ENCODE measurements around the gene MRC2.

Gene MRC2

DNA sequence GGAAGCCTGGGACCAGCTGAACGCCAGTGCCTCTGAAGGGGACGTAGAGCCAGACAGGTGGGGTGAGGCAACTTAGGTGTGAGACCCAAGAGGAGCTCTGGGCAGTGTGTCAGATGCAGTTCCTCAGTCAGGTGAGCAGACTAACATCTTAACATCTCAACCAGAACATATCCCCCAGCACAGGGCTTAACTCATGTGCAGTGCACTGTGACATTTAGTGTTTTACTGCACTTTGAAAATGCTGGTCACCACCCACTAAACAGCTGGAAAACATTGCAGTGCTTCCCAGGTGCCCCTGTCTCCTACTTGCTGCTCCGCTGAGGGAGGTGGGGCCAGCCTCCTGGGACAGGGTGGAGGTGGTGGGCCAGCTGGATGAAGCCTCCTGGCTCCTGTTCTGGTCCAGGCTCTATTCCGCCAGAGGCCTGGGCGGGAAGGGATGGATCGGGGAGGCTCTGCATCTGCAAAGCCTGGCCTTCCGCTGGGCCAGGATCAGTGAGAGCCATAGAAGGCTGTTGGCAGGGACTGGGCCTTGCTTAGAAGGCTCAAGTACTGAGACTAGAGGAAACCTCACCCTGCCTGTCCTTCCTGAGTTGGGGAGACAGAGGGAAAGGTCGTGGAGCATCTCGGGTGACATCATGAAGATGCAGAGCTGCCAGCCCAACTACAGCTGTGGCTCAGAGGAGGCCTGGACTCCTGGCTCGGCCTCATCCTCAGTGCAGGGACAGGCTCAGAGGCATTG, 7.9 kb upstream of the MRC2 start:
- H3K27me3 ChIP-seq (ENCODE audit: control insufficient read depth, insufficient read depth, low read length, poor library complexity, severe bottlenecking): no peaks in the 10 kb centered on the region
- H3K9me3 ChIP-seq (ENCODE audit: control insufficient read depth, low read length): no peaks in the 10 kb centered on the region
- H3K4me1 ChIP-seq (ENCODE audit: control insufficient read depth, insufficient read depth, low read length): peaks cover 22% of the 10 kb centered on the region
- WGBS, 2 experiments: 93 to 95% methylated on average over 10 of the region's 10 CpGs
- no peak overlapping the region for H3K27ac ChIP-seq (ENCODE audit: insufficient read depth, low read depth, low read length, poor library complexity, severe bottlenecking)
- H3K4me3 ChIP-seq (ENCODE audit: insufficient read depth, low read depth, low read length): no peak overlapping the region
- H3K36me3 ChIP-seq (ENCODE audit: control insufficient read depth, insufficient read depth, low read length): no peaks in the 10 kb centered on the region

DNA sequence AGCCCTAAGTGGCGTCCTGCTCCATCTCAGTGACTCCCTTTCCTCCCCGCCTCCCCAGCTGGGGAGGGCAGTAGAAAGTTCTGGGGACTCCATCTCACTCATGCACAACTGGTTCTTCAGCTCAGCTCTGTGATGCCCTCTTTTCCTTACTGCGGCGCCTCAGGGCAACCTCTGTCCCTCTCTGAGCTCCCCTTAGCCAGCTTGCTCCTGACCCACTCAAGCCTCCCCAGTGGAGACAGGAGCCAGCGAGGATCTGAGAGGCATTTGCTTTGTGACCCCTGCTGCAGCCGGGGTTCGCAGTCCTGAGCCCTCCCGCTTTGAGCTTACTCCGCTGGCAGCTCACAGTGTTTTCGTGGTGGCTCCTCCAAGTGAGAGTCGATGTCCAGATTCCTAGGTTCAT, 6.2 kb upstream of the MRC2 start:
- no peaks in the 10 kb centered on the region for H3K36me3 ChIP-seq (ENCODE audit: control insufficient read depth, insufficient read depth, low read length)
- peaks cover 31% of the 10 kb centered on the region for H3K4me1 ChIP-seq (ENCODE audit: control insufficient read depth, insufficient read depth, low read length)
- no peak overlapping the region for H3K4me3 ChIP-seq (ENCODE audit: insufficient read depth, low read depth, low read length)
- no peaks in the 10 kb centered on the region for H3K27me3 ChIP-seq (ENCODE audit: control insufficient read depth, insufficient read depth, low read length, poor library complexity, severe bottlenecking)
- WGBS, 2 experiments: 94 to 95% methylated on average over 11 of the region's 11 CpGs
- H3K27ac ChIP-seq (ENCODE audit: insufficient read depth, low read depth, low read length, poor library complexity, severe bottlenecking): no peak overlapping the region
- no peaks in the 10 kb centered on the region for H3K9me3 ChIP-seq (ENCODE audit: control insufficient read depth, low read length)

DNA sequence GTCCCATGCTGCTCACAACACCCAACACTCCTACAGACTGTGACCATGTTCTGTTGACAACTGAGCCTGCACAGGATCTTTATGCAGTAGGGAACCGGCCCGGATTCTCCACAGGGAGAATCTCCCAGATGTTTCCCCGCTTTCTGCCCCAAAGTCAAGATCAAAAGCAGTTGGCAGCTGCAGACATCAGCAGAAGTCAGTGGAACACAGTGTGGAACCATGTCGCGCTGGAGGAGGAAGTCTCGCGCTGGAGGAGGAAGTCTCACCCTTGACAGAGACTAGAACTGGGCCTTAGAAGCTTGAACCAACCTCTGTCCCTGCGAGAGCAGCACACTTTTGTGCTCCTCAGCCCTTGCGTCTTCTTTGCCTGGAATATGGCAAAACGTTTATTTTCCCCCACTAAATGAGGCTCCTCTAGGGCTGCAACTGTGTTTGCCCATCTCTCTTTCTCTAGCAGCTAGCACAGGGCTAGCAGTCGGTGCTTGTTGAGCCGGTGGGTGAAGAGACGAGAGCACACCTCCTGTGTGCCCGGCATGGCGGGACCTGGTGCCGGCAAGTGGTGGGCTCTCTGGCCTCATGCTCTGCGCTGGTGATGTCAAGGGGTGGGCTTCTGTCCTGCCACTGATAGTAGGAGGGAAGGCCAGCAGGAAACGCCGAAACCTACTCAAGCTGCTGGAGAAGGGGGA, 2.1 kb upstream of the MRC2 start:
- H3K27me3 ChIP-seq (ENCODE audit: control insufficient read depth, insufficient read depth, low read length, poor library complexity, severe bottlenecking): peaks cover 14% of the 10 kb centered on the region
- peaks cover 35% of the 10 kb centered on the region for H3K4me1 ChIP-seq (ENCODE audit: control insufficient read depth, insufficient read depth, low read length)
- no peaks in the 10 kb centered on the region for H3K36me3 ChIP-seq (ENCODE audit: control insufficient read depth, insufficient read depth, low read length)
- 88% methylated on average over 19 of the region's 19 CpGs for WGBS, 2 experiments
- no peak overlapping the region for H3K4me3 ChIP-seq (ENCODE audit: insufficient read depth, low read depth, low read length)
- H3K9me3 ChIP-seq (ENCODE audit: control insufficient read depth, low read length): no peaks in the 10 kb centered on the region
- H3K27ac ChIP-seq (ENCODE audit: insufficient read depth, low read depth, low read length, poor library complexity, severe bottlenecking): peak overlapping the region; percentile 50

DNA sequence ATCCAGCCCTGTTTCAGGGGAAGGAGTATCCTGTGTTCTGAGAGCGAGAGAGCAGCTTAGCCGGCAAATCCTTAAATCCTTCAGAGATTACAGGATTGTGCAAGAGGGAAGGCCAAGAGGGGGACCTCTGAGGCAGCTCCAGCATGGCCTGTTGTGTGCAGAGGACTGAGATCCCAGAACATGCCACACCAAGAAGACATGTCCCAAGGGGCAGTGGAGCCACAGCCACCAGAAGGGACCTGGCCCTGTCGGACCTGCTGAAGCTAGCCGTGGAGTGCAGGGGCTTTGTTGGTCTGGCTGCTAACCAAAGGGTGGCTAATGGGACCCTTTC, 1.6 kb upstream of the MRC2 start:
- H3K27ac ChIP-seq (ENCODE audit: insufficient read depth, low read depth, low read length, poor library complexity, severe bottlenecking): peak overlapping the region; percentile 50
- no peaks in the 10 kb centered on the region for H3K9me3 ChIP-seq (ENCODE audit: control insufficient read depth, low read length)
- peaks cover 14% of the 10 kb centered on the region for H3K27me3 ChIP-seq (ENCODE audit: control insufficient read depth, insufficient read depth, low read length, poor library complexity, severe bottlenecking)
- peaks cover 35% of the 10 kb centered on the region for H3K4me1 ChIP-seq (ENCODE audit: control insufficient read depth, insufficient read depth, low read length)
- no peak overlapping the region for H3K4me3 ChIP-seq (ENCODE audit: insufficient read depth, low read depth, low read length)
- WGBS, 2 experiments: 67 to 74% methylated on average over 4 of the region's 4 CpGs
- H3K36me3 ChIP-seq (ENCODE audit: control insufficient read depth, insufficient read depth, low read length): no peaks in the 10 kb centered on the region

DNA sequence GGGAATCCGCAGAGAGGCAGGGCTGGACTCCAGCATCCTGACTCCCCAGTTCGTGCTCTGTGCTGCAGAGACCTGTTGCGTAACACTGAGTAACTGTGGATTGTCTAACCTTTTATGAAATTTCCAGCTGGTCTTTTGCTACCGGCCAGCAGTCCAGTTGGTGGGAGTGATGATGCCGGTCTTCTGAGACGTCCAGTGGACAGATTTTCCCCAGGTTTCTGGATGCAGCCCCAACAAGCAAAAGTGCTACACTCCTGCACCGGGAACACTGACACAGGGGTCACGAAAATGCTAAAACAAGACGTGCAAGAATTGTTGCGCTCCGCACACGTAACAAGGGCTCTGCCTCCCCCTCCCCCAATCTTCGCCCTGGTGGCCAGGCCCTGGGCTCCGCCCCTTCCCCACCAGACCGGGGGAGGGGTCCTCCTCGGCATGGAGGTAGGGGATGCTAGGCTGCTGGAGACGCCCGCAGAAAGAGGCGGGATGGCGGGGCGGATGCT, 701 bp upstream of the MRC2 start:
- no peaks in the 10 kb centered on the region for H3K36me3 ChIP-seq (ENCODE audit: control insufficient read depth, insufficient read depth, low read length)
- peak overlapping the region; percentile 73 for H3K4me3 ChIP-seq (ENCODE audit: insufficient read depth, low read depth, low read length)
- WGBS, 2 experiments: 12 to 13% methylated on average over 21 of the region's 21 CpGs
- peaks cover 35% of the 10 kb centered on the region for H3K4me1 ChIP-seq (ENCODE audit: control insufficient read depth, insufficient read depth, low read length)
- H3K27ac ChIP-seq (ENCODE audit: insufficient read depth, low read depth, low read length, poor library complexity, severe bottlenecking): peak overlapping the region; percentile 8
- no peaks in the 10 kb centered on the region for H3K9me3 ChIP-seq (ENCODE audit: control insufficient read depth, low read length)
- H3K27me3 ChIP-seq (ENCODE audit: control insufficient read depth, insufficient read depth, low read length, poor library complexity, severe bottlenecking): peaks cover 14% of the 10 kb centered on the region

DNA sequence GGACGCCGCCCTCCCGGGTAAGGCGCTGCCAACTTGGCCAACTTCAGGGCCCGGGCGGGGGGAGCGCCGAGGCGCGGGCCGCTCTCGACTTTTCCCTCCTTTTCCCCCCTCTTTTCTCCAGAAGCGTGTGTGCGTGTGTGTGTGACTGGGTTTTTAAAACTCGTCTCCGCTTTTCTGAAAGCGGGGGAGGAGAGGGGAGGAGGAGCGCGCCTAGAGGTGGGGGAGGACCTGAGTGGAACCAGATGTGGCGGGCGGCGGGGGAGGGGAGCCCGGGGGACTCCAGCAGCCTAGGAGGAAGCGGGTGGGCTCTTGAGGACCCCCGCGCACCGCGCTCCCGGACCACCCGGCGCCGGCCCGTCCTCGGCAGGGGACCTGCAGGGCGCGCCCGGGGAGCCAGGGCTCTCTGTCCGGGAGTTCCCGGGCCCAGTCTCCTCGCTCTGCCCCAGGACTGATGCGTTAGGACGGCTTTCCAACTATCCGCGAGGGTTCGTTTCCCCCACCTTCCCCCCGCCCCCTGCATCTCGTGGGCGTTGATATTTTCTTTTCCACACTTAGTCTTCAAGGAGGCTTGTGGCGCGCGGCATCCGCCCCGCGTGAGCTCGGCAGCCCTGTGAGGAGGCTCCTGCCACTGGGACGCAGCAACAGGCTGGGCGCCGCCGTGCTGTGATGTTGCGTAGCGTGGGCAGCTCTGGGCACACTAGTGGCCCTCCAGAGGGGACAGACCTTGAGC, 599 bp downstream of the MRC2 start:
- peaks cover 14% of the 10 kb centered on the region for H3K27me3 ChIP-seq (ENCODE audit: control insufficient read depth, insufficient read depth, low read length, poor library complexity, severe bottlenecking)
- WGBS, 2 experiments: 1 to 2% methylated on average over 60 to 61 of the region's 61 CpGs
- H3K36me3 ChIP-seq (ENCODE audit: control insufficient read depth, insufficient read depth, low read length): no peaks in the 10 kb centered on the region
- H3K4me3 ChIP-seq (ENCODE audit: insufficient read depth, low read depth, low read length): peak overlapping the region; percentile 73
- H3K9me3 ChIP-seq (ENCODE audit: control insufficient read depth, low read length): no peaks in the 10 kb centered on the region
- peaks cover 41% of the 10 kb centered on the region for H3K4me1 ChIP-seq (ENCODE audit: control insufficient read depth, insufficient read depth, low read length)
- no peak overlapping the region for H3K27ac ChIP-seq (ENCODE audit: insufficient read depth, low read depth, low read length, poor library complexity, severe bottlenecking)

DNA sequence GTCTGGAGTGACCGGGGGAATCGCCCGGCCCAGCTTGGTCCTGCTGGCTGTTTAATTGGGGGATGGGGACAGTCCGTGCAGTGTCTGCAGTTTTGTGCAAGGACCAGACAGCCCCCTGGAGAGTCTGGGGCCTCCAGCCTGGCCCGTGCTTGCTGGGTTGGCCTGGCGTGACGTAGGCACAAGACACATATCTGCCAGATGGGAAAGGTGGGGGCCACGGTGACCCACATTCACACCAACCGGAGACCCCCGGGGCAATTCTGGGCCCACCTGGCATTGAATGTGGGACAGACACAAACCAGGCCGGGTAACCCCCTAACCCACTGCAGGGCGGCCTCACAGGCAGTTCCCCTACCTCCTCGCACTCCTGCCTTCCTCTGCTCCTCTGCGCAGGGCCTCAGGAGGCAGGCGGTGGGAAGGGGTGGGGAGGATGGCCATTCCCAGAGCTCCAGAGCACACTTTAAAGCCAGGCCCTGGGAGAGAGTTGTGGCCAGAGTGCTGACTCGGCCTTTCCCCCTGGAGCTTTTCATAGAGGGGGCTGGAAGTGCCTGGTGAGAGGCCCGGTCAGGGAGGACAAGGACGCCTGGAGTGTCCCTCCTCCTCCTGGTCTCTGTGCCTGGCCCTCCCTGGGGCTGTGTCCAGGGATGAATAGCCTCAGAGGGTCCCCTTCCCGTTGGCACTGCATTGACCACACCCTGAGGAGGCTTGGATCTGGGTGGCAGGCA, 1.5 kb downstream of the MRC2 start:
- peaks cover 41% of the 10 kb centered on the region for H3K4me1 ChIP-seq (ENCODE audit: control insufficient read depth, insufficient read depth, low read length)
- H3K27me3 ChIP-seq (ENCODE audit: control insufficient read depth, insufficient read depth, low read length, poor library complexity, severe bottlenecking): peaks cover 14% of the 10 kb centered on the region
- no peaks in the 10 kb centered on the region for H3K9me3 ChIP-seq (ENCODE audit: control insufficient read depth, low read length)
- peak overlapping the region; percentile 73 for H3K4me3 ChIP-seq (ENCODE audit: insufficient read depth, low read depth, low read length)
- H3K36me3 ChIP-seq (ENCODE audit: control insufficient read depth, insufficient read depth, low read length): no peaks in the 10 kb centered on the region
- WGBS, 2 experiments: 18% methylated on average over 19 of the region's 19 CpGs
- H3K27ac ChIP-seq (ENCODE audit: insufficient read depth, low read depth, low read length, poor library complexity, severe bottlenecking): no peak overlapping the region

DNA sequence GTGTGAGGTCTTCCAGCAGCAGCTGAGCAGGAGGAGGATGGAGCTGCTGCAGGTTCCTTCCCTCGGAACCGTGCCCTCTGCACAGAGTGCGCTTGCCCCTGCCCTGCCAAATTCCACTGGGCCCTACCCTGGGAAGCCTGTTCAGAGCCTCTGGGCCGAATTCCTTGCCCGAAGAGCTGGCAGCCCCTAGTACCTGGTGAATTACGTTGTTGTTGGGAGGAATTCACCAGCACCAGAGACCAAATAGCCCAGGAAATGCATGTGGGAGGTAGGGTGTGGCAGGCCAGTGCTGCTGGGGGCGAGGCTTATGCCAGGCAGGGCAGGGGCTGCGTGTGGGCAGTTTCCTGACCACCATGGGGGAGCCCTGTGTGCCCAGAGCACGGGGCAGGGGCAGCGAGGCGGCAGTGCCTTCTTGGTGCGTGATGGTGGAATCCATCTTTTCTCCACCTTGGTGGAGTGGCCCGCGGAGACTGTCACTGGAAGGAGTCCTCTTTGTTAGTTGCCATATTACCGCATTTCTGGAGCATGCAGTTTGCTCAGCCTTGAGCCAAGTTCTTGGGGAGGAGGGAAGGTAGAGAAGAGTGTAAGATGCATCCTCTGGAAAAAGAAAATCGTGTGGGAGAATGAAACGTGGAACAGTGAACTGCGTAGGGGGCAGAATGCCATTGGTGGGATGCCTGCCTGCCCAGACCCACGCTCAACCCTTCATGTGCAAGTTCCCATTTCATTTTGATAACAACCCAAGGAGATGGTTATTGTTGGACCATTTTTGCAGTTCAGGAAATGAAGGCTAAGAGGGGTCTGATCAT, 2.3 kb downstream of the MRC2 start:
- Histone ChIP-seq H3K27me3 (ENCODE audit: control insufficient read depth, insufficient read depth, low read length, poor library complexity, severe bottlenecking) (peaks cover 14% of the 10 kb centered on the region), H3K36me3 (ENCODE audit: control insufficient read depth, insufficient read depth, low read length) (no peaks in the 10 kb centered on the region), H3K4me1 (ENCODE audit: control insufficient read depth, insufficient read depth, low read length) (peaks cover 41% of the 10 kb centered on the region), H3K27ac (ENCODE audit: insufficient read depth, low read depth, low read length, poor library complexity, severe bottlenecking) (no peak overlapping the region), H3K4me3 (ENCODE audit: insufficient read depth, low read depth, low read length) (peak overlapping the region; percentile 0), H3K9me3 (ENCODE audit: control insufficient read depth, low read length) (no peaks in the 10 kb centered on the region)
- WGBS, 2 experiments: 75 to 76% methylated on average over 19 of the region's 19 CpGs

DNA sequence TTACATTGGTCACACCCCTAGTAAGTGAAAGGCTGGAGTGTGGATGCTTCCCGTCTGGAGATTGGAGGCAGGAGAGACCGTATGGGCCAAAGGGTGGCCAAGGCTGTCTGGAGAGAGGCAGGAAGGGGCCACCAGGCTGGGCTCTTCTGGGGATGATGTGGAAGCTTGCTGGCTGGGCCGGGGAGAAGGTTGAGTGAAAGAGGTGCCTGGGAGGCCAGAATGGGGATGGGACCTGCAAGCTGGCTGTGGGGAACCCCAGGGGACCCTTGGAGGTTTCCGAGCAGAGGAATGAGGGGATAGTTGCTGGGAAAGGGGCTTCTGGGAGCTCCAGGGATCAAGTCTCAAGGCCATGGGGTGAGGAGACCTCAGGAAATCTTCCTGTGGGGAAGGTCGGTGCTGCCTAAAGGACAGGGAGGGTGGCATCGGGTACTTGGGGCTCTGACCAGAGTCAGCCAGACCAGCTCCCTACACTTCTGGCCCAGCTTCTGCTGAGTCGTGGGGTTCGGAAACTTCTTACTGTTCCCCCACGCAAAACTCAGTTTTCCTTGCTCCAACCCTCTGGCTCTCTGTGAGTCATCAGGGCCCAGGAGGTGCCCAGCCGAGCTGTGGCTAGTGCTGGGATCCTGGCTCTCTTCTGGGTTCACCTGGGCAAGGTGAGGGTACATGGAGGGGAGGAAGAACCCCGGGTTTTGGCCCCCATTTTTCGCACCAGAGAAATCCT, 3.1 kb downstream of the MRC2 start:
- 90 to 94% methylated on average over 12 of the region's 12 CpGs for WGBS, 2 experiments
- peaks cover 14% of the 10 kb centered on the region for H3K27me3 ChIP-seq (ENCODE audit: control insufficient read depth, insufficient read depth, low read length, poor library complexity, severe bottlenecking)
- H3K27ac ChIP-seq (ENCODE audit: insufficient read depth, low read depth, low read length, poor library complexity, severe bottlenecking): no peak overlapping the region
- no peak overlapping the region for H3K4me3 ChIP-seq (ENCODE audit: insufficient read depth, low read depth, low read length)
- no peaks in the 10 kb centered on the region for H3K36me3 ChIP-seq (ENCODE audit: control insufficient read depth, insufficient read depth, low read length)
- H3K9me3 ChIP-seq (ENCODE audit: control insufficient read depth, low read length): no peaks in the 10 kb centered on the region
- peaks cover 40% of the 10 kb centered on the region for H3K4me1 ChIP-seq (ENCODE audit: control insufficient read depth, insufficient read depth, low read length)

All from ectodermal cell (in vitro differentiated cells).